ENCODE results near the gene MAP3K2.

- TF ChIP-seq POLR2AphosphoS5 (IDR thresholded peaks at IDR 0.05; ENCODE audit: low read length) (no peak), EZH2 (IDR thresholded peaks at IDR 0.05; ENCODE audit: borderline replicate concordance, control insufficient read depth, low read depth, low read length) (no peak), ZNF207 (IDR thresholded peaks at IDR 0.05; ENCODE audit: borderline replicate concordance) (no peak), SMARCA5 (IDR thresholded peaks at IDR 0.05) (no peak), SP1 (IDR thresholded peaks at IDR 0.05; ENCODE audit: low read depth, low read length) (no peak), CHD1 (IDR thresholded peaks at IDR 0.05; ENCODE audit: low read depth, low read length) (no peak)
These were observed 66.5 kb downstream of the MAP3K2 start for GRCh38 chr2:127321303-127321702.
